ENCODE data around the gene SEMA3D. TPM values are rescaled to one million over a fixed set of nuclear protein-coding genes. Genes with fewer than 3 reads are reported as not detected.

The SEMA3D gene
- total RNA-seq, 6 experiments from 2014 or later: 0.18 to 1.3 (median 0.30) TPM

DNA sequence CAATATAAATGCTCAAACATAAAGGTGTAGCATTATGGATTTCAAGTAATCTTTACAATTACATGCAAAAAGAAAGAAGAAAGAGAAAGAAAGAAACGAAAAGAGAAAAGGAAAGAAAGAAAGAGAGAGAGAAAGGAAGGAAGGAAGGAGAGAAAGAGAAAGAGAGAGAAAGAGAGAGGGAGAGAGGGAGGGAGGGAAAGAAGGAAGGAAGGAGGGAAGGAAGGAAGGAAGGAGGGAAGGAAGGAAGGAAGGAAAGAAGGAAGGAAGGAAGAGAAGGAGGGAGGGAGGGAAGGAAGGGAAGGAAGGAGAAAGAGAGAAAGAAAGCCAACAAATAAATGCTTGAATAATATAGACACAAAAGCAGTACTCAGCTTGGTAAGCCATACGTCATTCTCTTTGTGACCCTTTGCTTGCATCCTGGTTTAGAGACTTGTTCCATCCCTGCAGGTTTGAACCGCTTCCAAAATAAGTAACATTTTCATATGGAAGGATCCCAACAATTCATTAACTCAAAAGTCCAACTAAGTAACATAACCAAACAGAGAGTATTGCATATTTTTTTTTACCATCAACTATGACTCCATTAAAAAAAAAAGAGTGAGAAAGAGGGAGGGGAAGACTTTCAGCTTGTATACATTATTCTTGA is 95.8 kb downstream of the SEMA3D start:
- no peaks in the 10 kb centered on the region for H3K27me3 ChIP-seq
- 41% methylated on average over 3 of the region's 3 CpGs for WGBS (ENCODE audit: insufficient coverage, low coverage, low lambda C conversion rate, missing lambda C conversion rate)
- H3K9me3 ChIP-seq: no peaks in the 10 kb centered on the region
- H3K36me3 ChIP-seq: no peaks in the 10 kb centered on the region
- no peaks in the 10 kb centered on the region for H3K4me1 ChIP-seq
- no peak for DNase-seq
- no peak overlapping the region for H3K4me3 ChIP-seq
- TF ChIP-seq, protein P1, sequence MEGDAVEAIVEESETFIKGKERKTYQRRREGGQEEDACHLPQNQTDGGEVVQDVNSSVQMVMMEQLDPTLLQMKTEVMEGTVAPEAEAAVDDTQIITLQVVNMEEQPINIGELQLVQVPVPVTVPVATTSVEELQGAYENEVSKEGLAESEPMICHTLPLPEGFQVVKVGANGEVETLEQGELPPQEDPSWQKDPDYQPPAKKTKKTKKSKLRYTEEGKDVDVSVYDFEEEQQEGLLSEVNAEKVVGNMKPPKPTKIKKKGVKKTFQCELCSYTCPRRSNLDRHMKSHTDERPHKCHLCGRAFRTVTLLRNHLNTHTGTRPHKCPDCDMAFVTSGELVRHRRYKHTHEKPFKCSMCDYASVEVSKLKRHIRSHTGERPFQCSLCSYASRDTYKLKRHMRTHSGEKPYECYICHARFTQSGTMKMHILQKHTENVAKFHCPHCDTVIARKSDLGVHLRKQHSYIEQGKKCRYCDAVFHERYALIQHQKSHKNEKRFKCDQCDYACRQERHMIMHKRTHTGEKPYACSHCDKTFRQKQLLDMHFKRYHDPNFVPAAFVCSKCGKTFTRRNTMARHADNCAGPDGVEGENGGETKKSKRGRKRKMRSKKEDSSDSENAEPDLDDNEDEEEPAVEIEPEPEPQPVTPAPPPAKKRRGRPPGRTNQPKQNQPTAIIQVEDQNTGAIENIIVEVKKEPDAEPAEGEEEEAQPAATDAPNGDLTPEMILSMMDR (IDR thresholded peaks at IDR 0.05): no peak
- no peak for TF ChIP-seq POLR2A (IDR thresholded peaks at IDR 0.05)
- intact Hi-C loops (cut with DNase I): no loop called here
- no peak overlapping the region for H3K27ac ChIP-seq
- ATAC-seq: no peak

DNA sequence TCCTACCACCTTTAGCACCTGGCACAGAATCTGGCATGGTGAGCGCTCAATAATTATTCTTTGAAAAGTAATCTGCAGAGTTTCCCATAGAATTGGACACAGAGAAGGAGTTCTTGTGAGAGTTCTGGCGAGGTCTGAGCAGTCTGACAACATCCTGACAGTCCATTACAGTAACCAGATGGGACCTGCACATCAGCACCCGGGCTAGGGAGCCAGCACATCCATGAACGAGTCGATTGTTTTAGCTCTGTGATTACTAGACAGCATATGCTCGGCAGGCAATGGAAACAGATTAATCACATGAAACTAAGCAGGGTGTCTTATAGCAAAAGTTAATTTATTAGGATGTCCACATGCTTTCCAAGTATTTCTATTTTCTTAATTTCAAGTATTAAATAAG is 96.7 kb downstream of the SEMA3D start:
- Histone ChIP-seq H3K9me3 (no peaks in the 10 kb centered on the region), H3K27ac (no peak overlapping the region), H3K4me3 (no peak overlapping the region), H3K36me3 (no peaks in the 10 kb centered on the region), H3K4me1 (no peaks in the 10 kb centered on the region), H3K27me3 (no peaks in the 10 kb centered on the region)
- WGBS (ENCODE audit: insufficient coverage, low coverage, low lambda C conversion rate, missing lambda C conversion rate): 37% methylated on average over 6 of the region's 6 CpGs
- TF ChIP-seq, protein P1 (IDR thresholded peaks at IDR 0.05): no peak
- no peak for TF ChIP-seq POLR2A (IDR thresholded peaks at IDR 0.05)
- ATAC-seq (no peak), DNase-seq (no peak)
- intact Hi-C loops (cut with DNase I): no loop called here

DNA sequence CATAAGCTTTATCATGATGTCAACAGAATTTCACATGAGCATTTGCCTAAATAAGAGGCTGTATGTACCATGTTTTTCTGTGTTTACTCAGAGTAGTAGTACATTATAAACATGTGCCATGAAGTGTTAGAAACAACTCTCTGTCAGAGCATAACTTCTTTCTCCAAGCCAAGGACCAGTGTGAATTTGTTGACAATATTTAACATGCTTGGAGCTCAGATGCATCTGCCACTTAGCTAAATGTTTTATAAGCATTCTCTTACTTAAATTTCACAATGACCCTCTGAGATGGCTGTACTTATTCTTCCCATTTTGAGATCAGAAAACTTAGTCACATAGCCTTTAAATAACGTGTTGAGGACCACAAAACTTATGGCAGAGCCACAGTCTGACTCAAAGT is 105.0 kb downstream of the SEMA3D start:
- no peak for TF ChIP-seq POLR2A (IDR thresholded peaks at IDR 0.05)
- TF ChIP-seq, protein P1 (IDR thresholded peaks at IDR 0.05): no peak
- no peak overlapping the region for H3K4me3 ChIP-seq
- no peaks in the 10 kb centered on the region for H3K9me3 ChIP-seq
- H3K27ac ChIP-seq: no peak overlapping the region
- no peaks in the 10 kb centered on the region for H3K4me1 ChIP-seq
- intact Hi-C loops (cut with DNase I): no loop called here
- DNase-seq: no peak
- no peaks in the 10 kb centered on the region for H3K36me3 ChIP-seq
- no peaks in the 10 kb centered on the region for H3K27me3 ChIP-seq
- ATAC-seq: no peak
- WGBS (ENCODE audit: insufficient coverage, low coverage, low lambda C conversion rate, missing lambda C conversion rate): 20% methylated on average over 1 of the region's 1 CpG

GRCh38 chr7:85081392-85081791 is 105.5 kb downstream of the SEMA3D start:
- intact Hi-C loops (cut with DNase I): no loop called here

More at GRCh38 chr7:85081392-85081791, 105.5 kb downstream of the SEMA3D start:
- DNase-seq (no peak), ATAC-seq (no peak)
- H3K9me3 ChIP-seq: no peaks in the 10 kb centered on the region
- H3K27ac ChIP-seq: no peak overlapping the region
- no peak overlapping the region for H3K4me3 ChIP-seq
- 32% methylated on average over 1 of the region's 1 CpG for WGBS (ENCODE audit: insufficient coverage, low coverage, low lambda C conversion rate, missing lambda C conversion rate)
- no peaks in the 10 kb centered on the region for H3K4me1 ChIP-seq
- no peaks in the 10 kb centered on the region for H3K27me3 ChIP-seq
- H3K36me3 ChIP-seq: no peaks in the 10 kb centered on the region
- TF ChIP-seq POLR2A (IDR thresholded peaks at IDR 0.05): no peak
- TF ChIP-seq, protein P1 (IDR thresholded peaks at IDR 0.05): no peak
